HFF-Myc (cell line): Measurements from ENCODE around the gene YY1AP1.
"Not testable (repeated sequence)": the region's sequence is repeated elsewhere in the genome, so short reads cannot be mapped to it uniquely, and the experiment has no call there.

Experiments
- DNase-seq: peaks from one replicate; pipeline ENCODE4 v3.0.0-alpha.2; 2011; ENCODE audit warnings: low read depth; ENCODE audit errors: extremely low read depth
- H3K4me3 ChIP-seq: replicated peaks from 2 replicates; pipeline ENCODE4 v1.5.1; 2011; ENCODE audit warnings: low read depth, mild to moderate bottlenecking, control low read depth, low read length
- TF ChIP-seq, protein P1 (sequence below): IDR thresholded peaks from 2 replicates; pipeline ENCODE4 v1.5.1; 2012; ENCODE audit warnings: mild to moderate bottlenecking, low read depth, low read length, control low read depth; ENCODE audit errors: missing control alignments

The YY1AP1 gene

GRCh38 chr1:155691992-155692528, 3.5 kb upstream of the YY1AP1 start:
- DNase-seq, result no peak

DNA sequence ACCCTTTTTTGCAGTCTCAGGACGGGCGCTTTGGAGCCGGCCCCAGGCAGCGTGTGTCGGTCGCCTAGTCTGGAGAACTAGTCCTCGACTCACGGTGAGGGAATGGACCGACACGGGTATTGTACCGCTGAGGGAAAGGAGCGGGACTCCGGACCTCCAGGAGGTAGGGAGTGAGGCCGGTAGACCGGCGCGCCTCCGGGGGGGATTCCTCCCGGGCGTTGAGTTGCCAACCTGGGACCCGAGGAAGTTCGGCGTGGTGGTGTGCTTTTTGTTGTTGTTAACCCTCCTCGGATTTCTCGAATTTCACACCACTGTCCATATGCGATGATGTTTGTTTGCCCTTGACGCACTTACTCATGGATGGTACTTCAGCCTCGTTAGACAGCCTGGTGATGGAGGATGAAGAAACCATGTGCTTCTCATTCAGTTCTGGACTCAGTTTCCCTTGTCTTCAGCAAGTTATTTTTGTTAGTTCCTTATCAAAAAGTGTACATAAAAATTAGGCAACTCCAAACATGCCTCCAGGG, 570 bp upstream of the YY1AP1 start, which contains the start of gene DAP3:
DAP3 (plus strand) TSS at position 11 of the 527 bp plus-strand sequence. CDS start 20,689 bp downstream, outside the sequence.
- peak within 1 kb of the TSS; percentile 91 for H3K4me3 ChIP-seq
- peak; percentile 35 for DNase-seq

More at GRCh38 chr1:155691992-155692528, 3.5 kb upstream of the YY1AP1 start:
- TF ChIP-seq, protein P1, sequence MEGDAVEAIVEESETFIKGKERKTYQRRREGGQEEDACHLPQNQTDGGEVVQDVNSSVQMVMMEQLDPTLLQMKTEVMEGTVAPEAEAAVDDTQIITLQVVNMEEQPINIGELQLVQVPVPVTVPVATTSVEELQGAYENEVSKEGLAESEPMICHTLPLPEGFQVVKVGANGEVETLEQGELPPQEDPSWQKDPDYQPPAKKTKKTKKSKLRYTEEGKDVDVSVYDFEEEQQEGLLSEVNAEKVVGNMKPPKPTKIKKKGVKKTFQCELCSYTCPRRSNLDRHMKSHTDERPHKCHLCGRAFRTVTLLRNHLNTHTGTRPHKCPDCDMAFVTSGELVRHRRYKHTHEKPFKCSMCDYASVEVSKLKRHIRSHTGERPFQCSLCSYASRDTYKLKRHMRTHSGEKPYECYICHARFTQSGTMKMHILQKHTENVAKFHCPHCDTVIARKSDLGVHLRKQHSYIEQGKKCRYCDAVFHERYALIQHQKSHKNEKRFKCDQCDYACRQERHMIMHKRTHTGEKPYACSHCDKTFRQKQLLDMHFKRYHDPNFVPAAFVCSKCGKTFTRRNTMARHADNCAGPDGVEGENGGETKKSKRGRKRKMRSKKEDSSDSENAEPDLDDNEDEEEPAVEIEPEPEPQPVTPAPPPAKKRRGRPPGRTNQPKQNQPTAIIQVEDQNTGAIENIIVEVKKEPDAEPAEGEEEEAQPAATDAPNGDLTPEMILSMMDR, result no peak
- H3K4me3 ChIP-seq, result no peak overlapping the region

GRCh38 chr1:155687705-155688323, 760 bp downstream of the YY1AP1 start:
- H3K4me3 ChIP-seq, result peak overlapping the region; percentile 91
- not testable (repeated sequence) for DNase-seq

GRCh38 chr1:155681776-155682175, 6.8 kb downstream of the YY1AP1 start:
- TF ChIP-seq, protein P1, result no peak
- DNase-seq, result no peak
- H3K4me3 ChIP-seq, result no peak overlapping the region

GRCh38 chr1:155680531-155680930, 8.0 kb downstream of the YY1AP1 start:
- DNase-seq, result no peak
- TF ChIP-seq, protein P1, result no peak
- no peak overlapping the region for H3K4me3 ChIP-seq

DNA sequence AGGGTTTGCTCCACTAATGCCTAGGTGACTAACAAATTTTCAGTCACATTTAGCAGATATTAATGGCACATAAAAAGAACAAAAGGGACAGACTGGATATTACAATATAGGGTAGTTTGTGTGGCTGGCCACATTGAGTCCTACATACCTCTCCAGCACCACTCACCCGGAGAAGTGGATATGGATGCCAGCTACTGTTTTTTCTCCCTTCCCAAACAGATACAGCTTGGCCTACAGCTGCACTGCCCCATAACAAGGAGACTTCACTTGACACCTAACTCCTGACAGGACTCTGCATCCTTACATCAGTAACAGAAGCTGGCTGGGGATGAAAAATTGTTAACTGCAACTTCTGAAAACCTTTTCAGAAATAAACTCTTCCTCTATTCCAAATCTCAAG, 9.6 kb downstream of the YY1AP1 start:
- H3K4me3 ChIP-seq, DNase-seq: not testable (repeated sequence)

GRCh38 chr1:155678027-155678426, 10.5 kb downstream of the YY1AP1 start:
- TF ChIP-seq, protein P1, result no peak
- no peak overlapping the region for H3K4me3 ChIP-seq
- no peak for DNase-seq

GRCh38 chr1:155673003-155673402, 15.6 kb downstream of the YY1AP1 start:
- H3K4me3 ChIP-seq, result no peak overlapping the region
- TF ChIP-seq, protein P1, result no peak
- DNase-seq, result no peak
